NCI-H1417 treated with DMSO at 0.1 percent for 48 hours (cell line): Measurements from ENCODE around the gene NEDD4L.

Source experiments
- DNase-seq: peaks from one replicate; lab custom pipeline; 2025; lab: John Stamatoyannopoulos, UW

NEDD4L gene

GRCh38 chr18:58054041-58054781 is 10.2 kb downstream of the NEDD4L start:
- DNase-seq = no peak

GRCh38 chr18:58055890-58056558 is 12.0 kb downstream of the NEDD4L start:
- DNase-seq = no peak

DNA sequence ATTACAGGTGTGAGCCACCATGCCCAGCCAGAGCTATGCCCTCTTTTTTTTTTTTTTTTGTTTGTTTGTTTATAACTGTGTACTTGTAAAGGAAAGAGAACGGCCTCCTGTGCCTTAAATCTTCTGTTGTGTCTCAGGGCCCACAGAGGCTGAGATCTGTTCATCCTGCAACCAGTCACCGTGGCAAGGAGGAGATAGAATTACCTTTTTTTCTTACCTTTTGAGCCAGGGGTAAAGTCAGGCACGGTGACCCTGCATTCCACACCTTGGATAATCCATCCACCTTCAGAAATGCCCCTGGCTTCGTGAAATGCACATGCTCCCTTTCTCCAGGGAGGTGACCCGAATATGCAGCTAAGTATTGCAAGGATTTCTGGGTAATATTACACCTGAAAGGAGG is 12.8 kb downstream of the NEDD4L start:
- no peak for DNase-seq

DNA sequence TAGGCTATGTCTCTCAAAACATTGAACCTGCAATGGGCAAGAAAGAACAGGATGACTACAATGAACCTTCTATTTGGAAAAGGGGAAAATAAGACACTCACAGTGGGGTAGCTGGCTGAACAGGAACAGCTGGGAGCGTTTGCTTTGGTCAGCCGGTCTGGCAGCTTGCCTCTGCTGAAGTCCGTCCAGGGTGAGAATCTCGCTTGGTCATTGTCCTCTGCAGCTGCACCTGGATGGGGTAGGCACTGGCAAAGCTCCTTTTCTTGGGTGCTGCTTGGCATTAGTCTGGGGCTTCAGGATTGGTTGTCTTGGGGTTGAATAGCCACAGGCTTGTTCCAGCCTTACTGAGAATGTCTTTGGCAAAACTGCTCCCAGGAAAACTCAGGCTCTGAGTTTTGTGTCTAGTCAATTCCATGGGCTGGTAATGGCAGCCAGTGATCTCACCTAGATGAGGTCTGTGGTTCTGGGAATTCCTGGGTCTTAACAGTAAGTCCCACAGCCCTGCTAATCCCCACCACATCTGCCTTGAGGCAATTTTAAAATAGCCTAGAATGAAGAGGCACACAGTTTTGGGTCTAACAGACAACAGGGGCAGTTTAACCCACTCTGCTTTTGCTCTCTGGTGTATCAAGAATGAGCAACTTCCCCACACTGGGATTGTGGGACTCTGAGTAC is 13.4 kb downstream of the NEDD4L start:
- DNase-seq = no peak

DNA sequence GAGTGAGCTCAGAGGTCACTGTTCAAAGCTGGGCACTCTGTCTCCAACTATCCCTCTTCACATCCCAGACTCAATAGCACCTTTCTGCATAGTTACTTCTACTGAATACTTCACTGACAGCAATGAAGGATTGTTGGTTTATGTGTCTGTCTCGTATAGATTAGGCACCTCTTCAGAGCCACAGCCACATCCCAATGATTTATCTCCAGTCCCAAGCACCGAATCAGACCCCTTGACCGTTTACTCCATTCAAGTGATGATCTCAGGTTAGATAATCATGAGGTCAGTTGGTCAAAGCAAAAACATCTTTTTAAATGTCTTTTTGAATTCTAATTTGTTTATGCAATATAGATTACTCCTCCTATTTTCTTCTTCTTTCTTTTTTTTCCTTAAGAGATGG is 14.7 kb downstream of the NEDD4L start:
- DNase-seq = no peak

DNA sequence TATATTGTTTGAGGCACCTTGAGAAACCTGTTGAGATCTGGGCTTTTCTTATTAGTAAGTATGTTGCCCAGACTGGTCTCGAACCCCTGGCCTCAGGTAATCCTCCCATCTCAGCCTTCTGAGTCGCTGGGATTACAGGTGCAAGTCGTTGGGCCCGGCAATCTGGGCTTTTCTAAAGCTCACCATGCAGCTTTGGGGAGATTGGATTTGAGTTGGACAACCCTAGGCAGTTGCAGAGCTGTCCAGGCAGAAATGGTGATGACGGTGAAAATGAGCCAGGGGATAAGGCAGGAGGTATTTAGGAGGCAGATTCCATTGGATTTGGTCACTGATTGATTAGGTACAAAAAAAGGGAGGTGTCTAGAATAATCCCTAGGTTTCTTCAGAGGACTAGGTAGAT is 16.2 kb downstream of the NEDD4L start:
- no peak for DNase-seq

DNA sequence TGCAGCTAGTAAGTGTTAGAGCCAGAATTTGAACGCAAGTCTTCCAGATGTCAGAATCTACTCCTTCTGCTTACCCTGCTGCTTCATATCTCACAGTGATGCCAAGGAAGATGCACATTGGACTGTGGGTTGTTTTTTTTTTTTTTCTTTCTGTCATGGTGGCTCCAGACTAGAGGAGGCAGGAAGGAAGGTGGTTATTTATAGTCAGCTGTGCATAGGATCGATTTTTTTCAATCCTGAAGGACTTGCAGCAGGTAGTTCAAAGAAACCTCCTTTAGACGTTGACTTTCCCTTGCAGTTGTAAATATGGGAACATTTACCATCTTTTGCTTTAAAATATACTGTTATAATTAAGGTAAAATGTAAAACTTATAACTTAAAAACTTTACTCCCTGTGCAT is 17.3 kb downstream of the NEDD4L start:
- no peak for DNase-seq

- no peak for DNase-seq
Measured at GRCh38 chr18:58064406-58064998, 20.5 kb downstream of the NEDD4L start.

DNA sequence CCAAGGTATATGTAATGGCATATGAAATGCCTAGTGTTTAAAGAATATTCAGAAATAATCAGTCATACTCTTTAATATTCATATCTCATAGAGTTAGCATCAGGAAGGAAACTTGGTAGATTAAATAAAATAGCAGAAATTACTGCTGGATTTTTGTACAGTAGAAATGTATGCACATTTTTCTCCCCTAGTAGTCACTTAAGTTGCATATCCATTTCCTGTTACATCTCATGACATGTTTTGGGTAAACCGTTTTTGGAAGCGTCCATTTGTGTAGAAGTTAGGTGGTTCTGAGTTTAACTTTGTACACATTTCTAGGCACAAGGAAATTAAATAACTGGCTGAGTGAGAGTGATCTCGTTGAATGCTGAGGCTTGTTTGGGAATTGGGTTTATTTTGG is 21.9 kb downstream of the NEDD4L start:
- no peak for DNase-seq

DNA sequence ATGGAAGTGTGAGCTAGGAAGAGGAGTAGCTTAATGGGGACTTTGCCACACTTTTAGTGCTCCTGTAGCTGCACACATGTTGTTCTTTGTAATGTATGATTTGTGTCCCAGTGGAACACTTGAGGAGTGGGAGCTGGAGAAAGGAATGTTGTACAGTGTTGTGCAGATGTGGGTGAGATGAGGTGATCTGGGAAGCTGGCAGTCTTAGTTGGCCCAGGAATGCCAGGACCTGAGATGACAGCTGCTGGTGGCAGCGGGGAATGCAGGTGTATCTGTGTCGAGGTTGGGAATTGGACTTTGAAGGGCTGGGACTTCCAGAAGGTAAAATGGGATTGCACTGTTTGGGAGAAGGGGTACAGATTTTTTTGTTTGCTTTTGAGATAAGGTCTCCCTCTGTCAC is 23.6 kb downstream of the NEDD4L start:
- no peak for DNase-seq

DNA sequence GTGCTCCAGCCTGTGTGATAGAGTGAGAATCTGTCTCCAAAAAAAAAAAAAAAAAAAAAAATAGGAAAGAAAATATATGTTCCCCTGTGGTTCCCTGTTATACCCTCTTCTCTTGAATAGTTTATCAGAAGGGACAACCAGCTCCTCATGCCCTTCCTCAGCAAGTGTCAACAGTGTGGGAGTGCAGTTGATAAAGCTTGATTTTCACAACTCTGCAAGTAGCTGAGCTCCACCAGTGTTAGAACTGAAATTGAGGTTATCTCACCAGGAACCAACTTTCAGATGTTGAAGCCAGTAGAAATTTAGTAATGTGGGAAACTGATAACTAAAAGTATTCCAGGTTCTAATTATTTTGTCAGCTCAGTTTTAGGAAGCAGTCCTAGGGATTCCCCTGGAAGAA is 25.1 kb downstream of the NEDD4L start:
- no peak for DNase-seq

DNA sequence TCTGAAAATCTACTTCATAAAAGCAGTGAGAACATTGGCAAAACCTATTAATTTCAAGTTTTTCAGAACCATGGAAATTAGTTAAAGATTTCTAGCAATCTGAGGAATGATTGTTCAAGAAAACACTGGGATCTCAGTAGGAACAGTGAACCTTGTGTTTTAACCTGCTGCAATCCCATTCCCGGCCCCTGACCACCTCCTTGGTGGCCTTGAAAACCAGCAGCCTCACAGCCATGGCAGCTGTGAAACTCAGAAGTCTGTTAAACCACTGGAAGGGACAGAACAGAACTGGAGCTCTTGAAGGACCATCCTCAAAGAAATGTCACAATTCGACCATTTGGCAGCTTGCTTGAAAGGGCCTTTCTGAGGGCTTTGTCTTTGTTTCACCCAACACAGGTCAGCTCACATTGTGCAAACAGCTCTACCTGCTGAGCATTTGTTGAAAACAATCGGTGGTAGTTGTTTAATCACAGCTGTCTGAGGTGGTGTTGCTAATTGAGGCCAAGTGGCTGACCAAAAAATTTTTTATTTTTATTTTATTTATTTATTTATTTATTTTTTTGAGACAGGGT is 25.8 kb downstream of the NEDD4L start:
- no peak for DNase-seq

- no peak for DNase-seq
Measured at GRCh38 chr18:58076052-58076451, 32.0 kb downstream of the NEDD4L start.

DNA sequence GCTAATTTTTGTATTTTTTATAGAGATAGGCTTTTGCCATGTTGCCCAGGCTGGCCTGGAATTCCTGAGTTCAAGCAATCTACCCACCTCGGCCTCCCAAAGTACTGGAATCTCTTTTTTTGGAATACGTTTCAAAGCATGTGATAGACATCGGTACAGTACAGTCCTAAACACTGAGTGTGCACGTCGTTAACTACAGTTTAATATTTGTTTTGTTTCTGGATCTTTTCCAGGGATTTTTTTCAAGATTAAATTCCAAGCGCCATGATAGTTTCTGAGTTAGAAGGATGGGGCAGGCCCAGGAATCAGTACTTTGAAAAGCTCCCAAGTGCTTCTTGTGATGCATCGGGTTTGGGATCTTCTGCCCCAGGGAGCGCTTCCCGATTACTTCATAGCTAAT is 33.3 kb downstream of the NEDD4L start:
- no peak for DNase-seq

GRCh38 chr18:58078889-58079573 is 35.0 kb downstream of the NEDD4L start:
- DNase-seq = no peak

GRCh38 chr18:58080451-58080850 is 36.4 kb downstream of the NEDD4L start:
- DNase-seq = no peak

DNA sequence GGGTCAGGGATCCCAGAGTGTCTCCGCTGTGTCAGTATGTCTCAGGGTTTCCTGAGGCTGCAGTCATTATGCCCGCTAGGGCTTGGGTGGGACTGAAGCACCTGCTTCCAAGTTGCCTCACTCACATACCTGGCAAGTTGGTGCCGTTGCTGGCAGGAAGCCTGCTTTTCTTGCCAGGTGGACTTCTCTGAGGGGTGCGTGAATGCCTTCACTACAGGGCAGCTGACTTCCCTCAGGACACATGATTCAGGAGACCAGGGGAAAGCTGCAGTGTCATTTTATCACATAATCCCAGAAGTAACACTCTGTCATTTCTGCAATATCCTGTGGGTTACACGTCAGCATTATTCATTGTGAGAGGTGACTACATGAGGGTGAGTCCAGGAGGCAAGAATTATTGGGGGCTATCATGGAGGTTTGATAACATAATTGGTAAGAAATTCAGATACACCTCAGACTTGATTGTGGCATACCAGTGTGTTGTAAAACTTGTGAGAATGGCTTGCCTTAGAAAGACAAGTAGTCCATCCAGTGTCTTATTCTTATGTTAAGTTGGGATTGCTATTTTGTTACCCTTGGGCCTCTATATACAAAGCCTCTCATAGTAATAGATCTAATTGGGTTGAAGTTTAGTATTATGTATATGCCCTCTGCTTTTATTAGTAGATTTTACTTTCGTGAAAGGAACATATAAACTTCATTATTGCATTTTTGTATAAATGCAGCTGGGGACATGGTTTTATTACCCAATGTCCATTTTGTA is 44.1 kb downstream of the NEDD4L start:
- DNase-seq = no peak

DNA sequence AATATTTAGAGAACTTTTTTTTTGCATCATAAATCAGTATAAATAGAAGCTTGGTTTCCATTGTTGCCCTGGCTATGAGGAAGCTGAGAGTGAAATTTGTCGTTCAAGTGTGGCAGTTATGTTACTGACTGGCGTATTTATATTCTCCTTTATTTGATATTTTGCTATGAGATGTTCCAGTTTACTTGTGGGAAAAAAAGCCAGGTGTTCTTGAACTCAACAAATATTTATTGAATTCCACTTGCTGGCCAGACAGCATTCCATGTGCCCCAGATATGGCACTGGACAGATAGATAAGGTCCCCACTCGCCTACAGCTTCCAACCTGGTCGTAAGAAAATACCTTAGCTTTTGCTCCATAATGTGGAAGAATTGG is 44.7 kb downstream of the NEDD4L start:
- no peak for DNase-seq

GRCh38 chr18:58091099-58091611 is 47.1 kb downstream of the NEDD4L start:
- DNase-seq = no peak

GRCh38 chr18:58093311-58093803 is 49.3 kb downstream of the NEDD4L start:
- DNase-seq = no peak

GRCh38 chr18:58095222-58095621 is 51.2 kb downstream of the NEDD4L start:
- no peak for DNase-seq
